NT2/D1 (cell line): ENCODE data around the gene LRIG2.
"Not testable (repeated sequence)": the region's sequence is repeated elsewhere in the genome, so short reads cannot be mapped to it uniquely, and the experiment has no call there.

Source experiments
- DNase-seq: peaks from one replicate; pipeline ENCODE4 v3.0.0-alpha.2; 2011; ENCODE audit warnings: low read depth, low spot score
- H3K27me3 ChIP-seq: 2 replicates; pipeline ENCODE4 v1.6.0; 2011; ENCODE audit warnings: mild to moderate bottlenecking; ENCODE audit not compliant: insufficient read length, insufficient read depth
- H3K36me3 ChIP-seq: 2 replicates; pipeline ENCODE4 v1.6.1; 2011; ENCODE audit warnings: mild to moderate bottlenecking, low read length, mixed read lengths; ENCODE audit not compliant: insufficient read depth, insufficient read length
- H3K4me1 ChIP-seq: 2 replicates; pipeline ENCODE4 v1.5.1; 2011; ENCODE audit not compliant: insufficient read depth, insufficient read length
- H3K4me3 ChIP-seq: 2 replicates; pipeline ENCODE4 v1.5.1; 2011; ENCODE audit warnings: low read depth; ENCODE audit not compliant: insufficient read length
- H3K9ac ChIP-seq: 2 replicates; pipeline ENCODE4 v1.6.0; 2011; ENCODE audit warnings: low read depth; ENCODE audit not compliant: insufficient read length
- H3K9me3 ChIP-seq: 2 replicates; pipeline ENCODE4 v1.5.1; 2011; ENCODE audit warnings: mild to moderate bottlenecking, low read length; ENCODE audit not compliant: insufficient read depth
- SUZ12 ChIP-seq: IDR thresholded peaks from 2 replicates; pipeline ENCODE4 v1.6.1; 2011; ENCODE audit not compliant: insufficient read length, insufficient read depth; ENCODE audit errors: extremely low read depth
- YY1 ChIP-seq: IDR thresholded peaks from 2 replicates; pipeline ENCODE4 v1.6.1; 2011; ENCODE audit not compliant: insufficient read length, insufficient read depth
- ZNF274 ChIP-seq: IDR thresholded peaks from 2 replicates; pipeline ENCODE4 v1.6.1; 2011; ENCODE audit warnings: mild to moderate bottlenecking, low read depth, low read length

LRIG2 gene

GRCh38 chr1:113036639-113037321, 36.2 kb upstream of the LRIG2 start:
- Histone ChIP-seq H3K36me3 (no peaks in the 10 kb centered on the region), H3K9ac (no peak overlapping the region), H3K4me3 (no peak overlapping the region), H3K4me1 (no peaks in the 10 kb centered on the region), H3K27me3 (no peaks in the 10 kb centered on the region), H3K9me3 (no peaks in the 10 kb centered on the region)
- DNase-seq = no peak
- TF ChIP-seq ZNF274 (no peak), YY1 (no peak), SUZ12 (no peak)

DNA sequence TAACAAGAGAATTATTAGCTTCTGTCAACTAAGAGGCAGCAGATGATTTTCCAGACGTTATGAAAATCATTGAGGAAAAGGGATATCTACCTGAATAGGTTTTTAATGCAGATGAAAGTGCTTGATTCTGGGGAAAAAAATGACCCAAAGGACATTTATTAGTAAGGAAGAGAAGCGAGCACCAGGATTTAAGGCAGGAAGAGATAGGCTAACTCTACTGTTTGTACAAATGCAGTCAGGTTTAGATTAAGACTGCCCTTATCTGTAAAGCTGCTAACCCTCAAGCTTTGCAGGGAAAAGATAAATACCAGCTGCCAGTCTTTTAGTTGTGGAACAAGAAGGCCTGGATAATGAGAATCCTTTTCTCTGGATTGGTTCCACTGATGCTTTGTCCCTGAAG, 33.0 kb upstream of the LRIG2 start:
- H3K9ac ChIP-seq = no peak overlapping the region
- H3K4me1 ChIP-seq = peaks cover 2% of the 10 kb centered on the region
- no peaks in the 10 kb centered on the region for H3K9me3 ChIP-seq
- H3K4me3 ChIP-seq = no peak overlapping the region
- H3K36me3 ChIP-seq = no peaks in the 10 kb centered on the region
- H3K27me3 ChIP-seq = no peaks in the 10 kb centered on the region
- no peak for DNase-seq
- TF ChIP-seq YY1 (no peak), SUZ12 (no peak), ZNF274 (no peak)

DNA sequence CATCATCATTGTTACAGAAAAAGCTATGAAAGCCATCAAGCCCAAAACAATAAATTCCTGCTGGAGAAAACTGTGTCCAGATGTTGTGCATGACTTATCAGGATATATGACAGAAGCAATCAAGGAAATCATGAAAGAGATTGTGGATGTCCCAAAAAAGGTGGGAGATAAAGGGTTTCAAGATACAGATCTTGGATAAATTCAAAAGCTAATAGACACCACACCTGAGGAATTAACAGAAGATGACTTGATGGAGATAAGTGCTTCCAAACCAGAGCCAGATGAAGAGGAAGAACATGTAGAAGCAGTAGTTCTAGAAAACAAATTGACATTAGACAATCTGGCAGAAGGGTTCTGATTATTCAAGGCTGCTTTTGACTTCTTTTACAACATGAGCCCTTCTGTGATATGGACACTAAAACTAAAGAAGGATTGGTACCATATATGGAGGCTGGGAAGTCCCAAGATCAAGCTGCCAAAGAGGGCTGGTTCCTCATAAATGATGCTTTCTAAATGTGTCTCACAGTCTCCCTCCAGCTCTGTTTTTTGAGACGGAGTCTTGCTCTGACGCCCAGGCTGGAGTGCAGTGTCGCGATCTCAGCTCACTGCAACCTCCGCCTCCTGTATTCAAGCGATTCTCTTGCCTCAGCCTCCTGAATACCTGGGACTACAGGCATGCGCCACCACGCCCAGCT, 32.1 kb upstream of the LRIG2 start:
- Histone ChIP-seq H3K27me3 (no peaks in the 10 kb centered on the region), H3K36me3 (no peaks in the 10 kb centered on the region), H3K9me3 (no peaks in the 10 kb centered on the region), H3K4me1 (peaks cover 2% of the 10 kb centered on the region), H3K9ac (no peak overlapping the region), H3K4me3 (no peak overlapping the region)
- DNase-seq = no peak
- TF ChIP-seq SUZ12 (no peak), ZNF274 (no peak), YY1 (no peak)

DNA sequence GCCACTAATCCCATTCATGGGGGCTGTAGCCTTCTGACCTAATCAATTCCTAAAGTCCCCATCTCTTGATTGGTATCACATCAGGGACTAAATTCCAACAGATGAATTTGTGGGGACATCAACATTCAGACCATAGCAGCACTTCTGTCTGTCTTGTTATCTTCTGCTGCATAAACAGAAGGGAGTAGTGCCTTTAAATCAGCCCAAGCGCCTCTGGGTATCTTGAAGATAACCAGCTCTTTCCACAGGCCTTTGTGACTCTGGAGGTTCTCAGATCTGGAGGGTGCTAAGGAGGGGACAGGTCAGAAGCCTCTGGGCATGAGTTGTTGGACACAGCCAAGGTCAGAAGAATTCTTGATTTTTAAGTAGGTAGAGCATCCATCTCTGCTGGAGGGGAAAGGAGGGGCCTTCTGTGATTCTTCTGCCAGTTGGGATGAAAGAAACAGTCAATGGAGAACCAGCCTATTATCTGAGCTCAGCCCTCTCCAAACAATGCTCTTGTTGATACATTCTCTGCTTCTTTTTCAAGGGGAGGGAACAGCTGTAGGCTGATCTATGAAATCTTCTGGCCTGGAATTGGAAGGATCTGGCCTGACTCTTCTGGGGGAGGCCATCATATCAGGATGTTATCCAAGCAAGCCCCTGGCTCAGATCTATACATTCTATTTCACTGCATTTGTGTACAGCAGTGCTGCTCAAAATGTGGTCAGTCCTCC, 31.3 kb upstream of the LRIG2 start:
- H3K9ac ChIP-seq = peak overlapping the region; percentile 15
- peak; percentile 70 for DNase-seq
- no peak for TF ChIP-seq SUZ12
- TF ChIP-seq ZNF274 = no peak
- TF ChIP-seq YY1 = no peak
- no peaks in the 10 kb centered on the region for H3K9me3 ChIP-seq
- H3K4me3 ChIP-seq = no peak overlapping the region
- no peaks in the 10 kb centered on the region for H3K27me3 ChIP-seq
- no peaks in the 10 kb centered on the region for H3K36me3 ChIP-seq
- peaks cover 2% of the 10 kb centered on the region for H3K4me1 ChIP-seq

- Histone ChIP-seq H3K4me1 (peaks cover 2% of the 10 kb centered on the region), H3K36me3 (no peaks in the 10 kb centered on the region), H3K4me3 (no peak overlapping the region), H3K9ac (peak overlapping the region; percentile 71), H3K27me3 (no peaks in the 10 kb centered on the region), H3K9me3 (no peaks in the 10 kb centered on the region)
- TF ChIP-seq ZNF274 (no peak), YY1 (no peak), SUZ12 (no peak)
- peak; percentile 96 for DNase-seq
These were observed 30.5 kb upstream of the LRIG2 start for GRCh38 chr1:113042285-113043143.

DNA sequence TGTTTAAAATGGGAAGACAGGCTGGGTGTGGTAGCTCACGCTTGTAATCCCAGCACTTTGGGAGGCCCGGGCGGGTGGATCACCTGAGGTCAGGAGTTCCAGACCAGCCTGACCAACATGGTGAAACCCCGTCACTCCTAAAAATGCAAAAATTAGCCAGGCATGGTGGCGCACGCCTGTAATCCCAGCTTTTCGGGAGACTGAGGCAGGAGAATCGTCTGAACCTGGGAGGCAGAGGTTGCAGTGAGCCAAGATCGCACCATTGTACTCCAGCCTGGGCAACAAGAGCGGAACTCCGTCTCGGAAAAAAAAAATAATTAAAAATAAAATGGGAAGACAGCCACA, 29.9 kb upstream of the LRIG2 start:
- not testable (repeated sequence) for H3K9me3 ChIP-seq, H3K4me3 ChIP-seq, H3K36me3 ChIP-seq, DNase-seq, H3K27me3 ChIP-seq, H3K4me1 ChIP-seq
- H3K9ac ChIP-seq = peak overlapping the region; percentile 71

- H3K9me3 ChIP-seq = no peaks in the 10 kb centered on the region
- no peak overlapping the region for H3K9ac ChIP-seq
- no peaks in the 10 kb centered on the region for H3K36me3 ChIP-seq
- no peaks in the 10 kb centered on the region for H3K27me3 ChIP-seq
- H3K4me3 ChIP-seq = no peak overlapping the region
- TF ChIP-seq ZNF274 (no peak), SUZ12 (no peak), YY1 (no peak)
- H3K4me1 ChIP-seq = peaks cover 2% of the 10 kb centered on the region
- DNase-seq = no peak
These were observed 26.4 kb upstream of the LRIG2 start for GRCh38 chr1:113046569-113046968.
